ENCODE measurements around the gene GPRIN1.

Gene GPRIN1

DNA sequence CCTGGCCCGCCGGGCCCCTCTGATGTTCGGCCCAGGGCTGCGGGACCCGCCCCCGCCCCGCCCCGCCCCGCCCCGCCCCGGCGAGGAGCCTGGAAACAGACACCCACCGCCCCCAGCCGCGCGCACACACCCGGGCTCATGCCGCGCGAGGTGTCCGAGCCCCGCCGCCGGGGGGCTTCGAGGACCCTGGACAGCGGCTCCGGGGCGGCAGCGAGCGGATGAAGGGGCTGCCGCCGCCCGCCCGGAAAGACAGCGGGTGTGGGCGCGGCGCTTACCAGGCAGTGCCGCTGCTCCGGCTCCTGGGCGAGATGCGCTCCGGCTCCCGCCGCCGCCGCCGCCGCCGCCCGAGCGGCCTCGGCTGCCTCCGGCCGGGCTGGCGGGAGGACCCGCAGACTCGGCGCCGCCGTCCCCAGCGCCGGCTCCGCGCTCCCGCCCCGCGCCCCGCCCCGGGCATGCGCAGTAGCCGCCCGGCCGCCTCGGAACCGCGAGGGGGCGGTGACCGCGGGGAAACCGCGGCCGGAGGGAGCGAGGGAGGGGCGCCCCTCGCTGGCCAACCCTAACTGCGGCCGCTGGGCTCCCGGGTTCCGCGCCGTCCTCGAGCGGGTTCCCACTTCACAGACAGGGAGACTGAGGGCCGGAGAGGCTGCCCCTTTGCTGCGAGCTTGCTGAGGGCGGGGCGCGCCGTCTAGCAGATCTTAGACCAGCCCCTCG is at the start of gene GPRIN1:
Gene GPRIN1, minus strand, starts transcription at position 433 of the 711 bp plus-strand sequence. CDS start 10,322 bp downstream, outside the sequence.
- DNase-seq: peak; percentile 42

DNA sequence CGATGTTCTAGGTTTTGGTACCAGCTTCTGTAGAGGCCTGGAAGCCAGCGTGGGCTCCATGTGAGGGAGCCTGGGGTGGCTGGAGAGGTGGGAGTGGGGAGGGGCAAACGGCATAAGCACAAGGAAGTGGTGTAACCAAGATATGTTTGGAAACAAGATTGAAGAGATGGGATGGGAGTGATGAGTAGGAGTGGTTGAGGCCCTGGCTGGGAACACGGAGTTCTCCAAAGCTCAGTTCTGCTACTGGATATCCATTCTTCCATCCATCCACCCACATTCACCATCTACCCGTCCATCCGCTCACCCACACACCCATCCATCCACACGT is 49.5 kb upstream of the GPRIN1 start:
- no peak for DNase-seq

DNA sequence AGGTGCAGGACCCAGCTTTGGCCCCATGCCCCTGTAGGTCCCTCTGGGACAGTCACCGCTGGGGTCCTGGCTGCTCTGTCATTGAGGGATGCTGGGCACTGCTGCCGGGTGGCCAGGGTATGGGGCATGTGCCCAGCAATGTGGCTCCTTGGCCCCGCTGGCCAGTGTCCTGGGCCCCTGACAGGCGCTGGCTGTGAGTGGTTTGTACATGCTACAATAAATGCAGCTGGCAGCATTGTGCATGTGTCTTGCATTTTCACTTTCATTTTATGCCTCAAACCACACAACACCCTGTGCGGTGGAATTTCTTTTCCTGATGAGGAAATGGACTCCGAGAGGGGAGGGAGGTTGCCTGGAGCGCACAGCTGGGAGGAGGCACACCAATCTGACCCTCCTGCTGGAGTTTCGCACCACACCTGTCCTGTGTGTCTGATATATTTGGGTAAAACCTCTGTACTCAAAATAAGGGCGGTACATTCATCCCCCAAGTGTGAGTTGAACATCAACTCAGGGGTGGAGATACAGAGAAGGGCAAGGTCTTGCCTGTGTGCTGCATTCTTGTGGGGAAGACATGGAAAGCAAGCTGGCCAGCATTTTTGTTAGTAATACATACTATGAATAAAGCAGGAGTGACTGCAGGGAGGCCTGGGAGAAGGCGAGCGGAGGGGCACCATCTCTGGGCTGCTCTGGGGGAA is 49.0 kb upstream of the GPRIN1 start:
- DNase-seq: no peak

DNA sequence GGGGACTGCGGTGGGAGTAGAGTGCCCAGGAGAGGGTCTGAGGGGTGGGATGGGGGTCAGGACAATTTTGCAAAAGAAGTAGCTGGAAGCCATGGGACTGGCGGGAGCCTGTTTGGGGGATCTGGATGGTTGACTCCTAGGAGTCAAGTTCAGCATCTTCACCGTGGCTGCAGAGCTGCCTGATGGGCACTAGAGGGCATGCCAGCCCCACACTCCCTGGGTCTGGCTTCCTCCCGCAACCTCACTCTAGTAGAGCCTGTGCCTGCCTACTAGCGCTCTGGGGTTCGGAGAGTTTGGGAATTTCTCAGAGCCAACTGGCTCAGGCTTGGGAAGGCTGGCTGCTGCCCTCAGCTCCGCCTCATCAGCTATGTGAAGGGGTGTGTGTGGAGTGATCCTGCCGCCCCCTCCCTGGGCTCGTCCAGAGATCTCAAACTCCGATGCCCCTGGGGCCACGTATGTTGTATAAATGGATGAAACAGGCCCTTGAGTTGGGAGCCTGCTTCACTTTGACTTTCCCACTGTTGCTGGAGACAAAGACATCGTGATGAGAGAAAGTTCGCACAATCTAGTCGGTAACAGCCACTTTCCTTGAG is 48.1 kb upstream of the GPRIN1 start:
- DNase-seq: peak; percentile 44

DNA sequence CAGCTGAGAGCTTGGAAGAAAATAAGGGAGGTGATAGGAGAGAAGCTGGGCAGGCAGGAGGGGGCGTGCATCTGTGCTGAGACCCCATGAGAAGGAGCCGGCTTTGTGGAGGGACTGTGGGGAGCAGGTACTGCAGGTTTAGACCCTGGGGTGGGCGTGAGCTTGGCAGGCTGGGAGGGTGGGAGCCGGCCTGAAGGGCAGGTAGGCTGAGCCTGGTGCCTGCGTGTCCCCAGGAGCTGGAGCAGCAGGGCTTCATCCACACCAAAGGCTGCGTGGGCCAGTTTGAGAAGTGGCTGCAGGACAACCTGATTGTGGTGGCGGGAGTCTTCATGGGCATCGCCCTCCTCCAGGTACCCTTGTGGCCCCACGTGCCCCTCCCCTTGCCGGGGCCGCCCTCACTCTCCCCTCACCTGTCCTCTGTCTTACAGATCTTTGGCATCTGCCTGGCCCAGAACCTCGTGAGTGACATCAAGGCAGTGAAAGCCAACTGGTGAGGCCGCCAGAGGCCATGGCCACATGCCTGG is 46.6 kb upstream of the GPRIN1 start:
- no peak for DNase-seq

DNA sequence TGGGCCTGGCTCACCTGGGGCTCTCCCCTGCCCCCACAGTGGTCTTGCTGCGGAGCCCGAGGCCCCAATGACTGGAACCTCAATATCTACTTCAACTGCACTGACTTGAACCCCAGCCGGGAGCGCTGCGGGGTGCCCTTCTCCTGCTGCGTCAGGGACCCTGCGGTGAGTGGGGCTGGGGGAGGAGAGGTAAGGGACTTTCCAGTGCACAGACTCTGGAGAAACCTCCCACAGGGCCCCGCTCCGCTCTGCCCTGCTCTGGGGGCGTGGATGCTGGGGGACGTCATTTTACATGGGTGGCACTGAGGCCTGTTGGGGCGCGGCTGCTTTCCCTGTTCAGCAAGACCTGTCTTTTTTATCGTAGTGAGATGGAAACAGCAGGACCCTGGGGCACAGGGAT is 44.9 kb upstream of the GPRIN1 start:
- no peak for DNase-seq

DNA sequence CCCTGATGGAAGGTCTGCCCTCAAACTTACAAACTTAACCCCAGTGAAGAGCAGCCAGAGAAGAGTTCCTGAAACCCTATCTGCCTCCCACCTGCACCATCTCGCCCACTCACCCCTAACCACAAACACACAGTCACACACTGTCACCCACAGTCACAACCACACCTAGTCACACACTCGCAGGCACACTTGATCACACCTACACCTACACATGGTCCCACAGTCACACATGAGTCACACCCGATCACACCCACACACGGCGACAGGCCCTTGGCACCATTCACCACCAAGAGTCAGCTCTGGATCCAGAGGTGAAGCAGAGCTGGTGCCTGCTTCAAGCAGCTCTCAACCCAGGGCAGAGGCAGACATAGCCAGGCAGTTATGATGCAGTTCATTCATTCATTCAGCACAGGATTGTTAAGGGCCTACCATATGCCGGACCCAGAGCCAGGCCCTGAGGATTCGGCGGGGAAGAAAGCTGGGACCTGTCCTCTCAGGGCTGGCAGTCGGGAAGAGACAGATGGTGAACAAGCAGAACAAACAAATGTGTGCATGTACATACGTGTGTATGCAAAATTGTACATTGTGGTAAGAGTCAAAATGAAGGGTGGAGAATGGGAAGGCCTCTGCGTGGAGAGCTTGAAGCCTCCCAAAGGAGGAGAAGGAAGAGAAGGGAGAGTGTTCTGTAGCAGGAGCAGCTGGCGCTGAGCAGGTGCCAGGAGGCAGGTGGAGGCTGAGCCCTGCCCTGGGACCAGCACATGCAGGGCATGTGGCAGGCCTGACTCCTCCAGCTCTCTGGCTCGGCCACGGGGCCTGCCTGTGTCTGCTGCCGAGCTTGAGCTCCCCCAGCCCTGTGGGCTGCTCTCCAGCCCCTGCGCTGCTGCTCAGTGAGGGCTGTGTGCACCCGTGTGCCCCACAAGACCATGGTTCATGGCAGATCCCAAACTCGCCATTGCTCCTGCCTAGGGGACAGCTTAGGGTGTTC is 43.7 kb upstream of the GPRIN1 start:
- no peak for DNase-seq

DNA sequence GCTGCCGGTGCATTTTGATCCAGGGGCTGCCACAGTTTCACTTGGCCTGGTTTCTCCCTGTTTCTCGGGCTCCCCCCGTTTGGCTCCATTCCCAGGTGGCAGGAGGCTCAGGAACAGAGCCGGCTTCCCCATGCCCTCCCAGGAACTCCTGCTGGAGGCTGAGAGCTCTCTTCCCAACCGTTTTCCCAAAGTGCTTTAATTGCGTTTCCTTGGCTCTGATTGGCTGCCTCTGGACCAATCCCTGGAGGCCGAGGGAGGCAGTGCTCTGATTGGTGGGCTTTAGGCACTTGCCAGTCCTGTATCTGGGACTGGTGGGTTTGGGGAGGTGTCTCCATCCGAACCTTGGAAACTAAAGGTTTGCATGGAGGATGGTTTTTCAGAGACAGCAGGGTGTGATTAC is 42.2 kb upstream of the GPRIN1 start:
- no peak for DNase-seq

DNA sequence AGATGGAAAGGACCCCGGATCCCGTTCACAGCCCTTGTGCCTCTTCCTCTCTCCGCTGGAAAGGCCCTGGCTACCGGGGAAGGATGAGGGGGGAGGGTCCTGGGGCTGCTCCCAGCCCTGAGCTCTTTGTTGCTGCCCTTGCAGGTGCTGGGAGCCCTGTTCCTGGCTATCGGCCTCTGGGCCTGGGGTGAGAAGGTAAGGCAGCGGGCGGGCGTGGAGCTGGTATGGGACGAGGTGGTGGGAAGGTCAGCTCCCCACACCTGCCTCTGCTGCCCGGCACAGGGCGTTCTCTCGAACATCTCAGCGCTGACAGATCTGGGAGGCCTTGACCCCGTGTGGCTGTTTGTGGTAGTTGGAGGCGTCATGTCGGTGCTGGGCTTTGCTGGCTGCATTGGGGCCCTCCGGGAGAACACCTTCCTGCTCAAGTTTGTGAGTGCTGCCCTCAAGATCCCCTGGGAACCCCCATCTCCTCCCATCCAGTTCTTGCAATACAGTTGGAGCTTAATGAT is 41.6 kb upstream of the GPRIN1 start:
- DNase-seq: no peak

DNA sequence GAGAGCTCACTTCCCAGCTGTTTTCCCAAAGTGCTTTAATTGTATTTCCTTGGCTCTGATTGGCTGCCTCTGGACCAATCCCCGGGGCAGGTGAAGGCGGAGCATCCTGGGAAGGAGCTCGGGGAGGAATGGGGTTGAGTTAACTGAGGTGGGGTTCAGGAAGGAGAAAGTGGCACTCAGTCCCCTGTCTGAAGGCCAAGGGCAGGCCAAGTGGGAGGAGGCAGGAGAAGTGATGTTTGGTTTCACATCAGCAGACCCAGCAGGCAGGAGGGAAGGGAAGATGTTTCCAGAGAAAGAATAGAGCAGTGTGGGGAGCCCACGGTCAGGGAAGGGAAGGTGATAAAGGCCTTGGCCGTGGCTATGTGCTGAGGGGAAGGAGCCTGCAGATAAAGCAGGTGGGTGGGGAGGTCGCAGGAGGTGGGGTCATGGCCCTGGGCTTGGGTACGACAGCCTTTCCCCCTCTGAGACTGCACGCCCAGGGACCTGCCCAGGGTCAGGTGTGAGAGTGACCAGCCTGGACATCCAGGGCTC is 40.5 kb upstream of the GPRIN1 start:
- DNase-seq: no peak

DNA sequence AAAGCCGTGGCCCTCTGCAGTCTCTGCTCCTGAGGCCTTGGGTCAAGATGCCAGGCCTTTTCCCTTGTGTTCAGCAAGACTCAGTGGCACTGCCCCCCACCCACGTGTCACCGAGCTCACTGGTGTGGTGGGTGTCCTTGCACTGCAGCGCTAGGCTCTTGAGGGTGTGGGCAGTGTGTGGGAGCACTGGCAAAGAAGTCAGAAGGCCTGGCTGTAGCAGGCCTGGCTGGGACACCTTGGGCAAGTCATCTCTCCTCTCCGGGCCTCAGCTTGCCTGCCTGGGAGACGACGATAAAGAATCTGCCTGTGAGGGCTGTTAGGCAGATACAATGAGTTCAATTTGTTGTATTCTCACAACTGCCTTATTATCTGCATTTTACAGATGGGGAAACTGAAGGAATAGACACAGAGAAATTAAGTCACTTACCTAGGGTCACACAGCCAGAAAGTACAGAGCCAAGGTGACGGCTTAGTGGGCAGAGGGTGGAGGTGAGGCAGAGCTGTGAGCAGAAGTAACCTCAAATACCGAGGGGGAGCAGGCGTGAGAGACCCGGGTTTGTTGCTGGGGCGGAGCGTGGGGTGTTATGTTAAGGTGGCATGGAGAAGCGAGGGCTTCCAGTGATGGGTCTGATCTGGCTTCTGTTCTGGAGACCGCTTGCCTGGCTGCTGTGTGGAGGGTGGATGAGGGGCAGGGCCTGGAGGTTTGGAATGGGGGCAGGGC is 38.7 kb upstream of the GPRIN1 start:
- DNase-seq: no peak

DNA sequence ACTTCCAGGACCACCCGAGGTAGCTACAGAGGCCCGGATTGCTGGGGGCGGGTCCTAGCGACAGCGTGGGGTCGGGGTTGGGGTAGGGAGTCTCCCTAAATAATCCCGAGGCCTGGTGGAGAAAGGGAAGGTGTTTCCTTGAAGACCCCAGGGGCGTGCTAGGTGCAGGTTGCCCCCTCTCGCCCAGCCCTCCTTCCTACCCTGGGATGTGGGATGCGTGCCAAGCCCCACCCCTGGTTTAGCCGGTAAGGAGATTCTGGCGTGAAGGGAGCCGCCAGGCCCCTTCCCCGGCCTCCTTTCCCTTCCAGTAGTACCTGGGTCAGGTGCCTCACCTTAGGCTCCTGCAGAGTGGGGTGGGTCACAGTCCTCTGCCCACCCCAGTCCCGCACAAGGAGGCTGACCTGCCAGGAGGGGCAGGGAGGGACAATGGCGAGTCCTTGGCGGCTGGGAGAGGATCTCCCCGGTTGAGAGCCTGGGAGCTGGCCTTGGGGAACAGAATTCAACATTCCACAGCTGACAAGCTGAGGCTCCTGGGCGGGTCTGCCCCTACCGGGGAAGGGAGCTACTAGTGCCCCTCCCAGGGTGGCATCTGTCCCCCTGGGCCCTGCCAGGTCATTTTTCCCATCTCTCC is 38.0 kb upstream of the GPRIN1 start:
- no peak for DNase-seq

DNA sequence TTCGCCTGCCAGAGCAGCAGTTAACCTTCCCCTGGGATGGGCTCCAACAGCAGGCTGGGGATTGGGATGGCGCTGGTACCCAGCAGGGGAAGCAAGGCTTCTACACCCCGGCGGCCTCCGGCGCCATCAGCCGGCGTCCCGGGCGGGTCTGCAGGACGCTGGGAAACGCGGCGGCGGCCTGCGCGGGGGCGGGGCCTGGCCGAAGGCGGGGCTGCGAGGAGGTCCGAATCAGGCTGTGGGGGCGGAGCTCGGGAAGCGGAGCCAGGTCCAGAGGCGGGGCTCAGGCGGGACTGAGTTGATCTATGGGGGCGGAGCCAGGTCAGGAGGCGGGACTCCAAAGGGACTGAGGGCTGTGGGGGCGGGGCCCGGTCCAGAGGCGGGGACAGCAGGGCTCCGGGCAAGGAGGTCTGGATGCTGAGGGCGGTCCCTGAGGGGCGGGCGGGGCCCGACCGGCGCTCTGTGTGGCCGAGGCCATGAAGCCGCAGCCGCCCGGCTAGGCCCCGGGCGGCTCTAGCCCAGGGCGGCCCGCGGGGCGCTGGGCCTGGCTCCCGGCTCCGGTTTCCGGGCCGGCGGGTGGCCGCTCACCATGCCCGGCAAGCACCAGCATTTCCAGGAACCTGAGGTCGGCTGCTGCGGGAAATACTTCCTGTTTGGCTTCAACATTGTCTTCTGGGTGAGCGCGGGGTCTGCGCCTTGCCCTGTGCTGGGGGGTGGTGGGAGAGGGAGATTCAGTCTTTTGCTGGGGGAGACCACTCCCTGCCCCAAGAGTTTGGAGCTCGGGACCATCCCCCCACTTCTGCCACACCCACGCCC is 37.3 kb upstream of the GPRIN1 start, which contains the start of gene TSPAN17:
Gene TSPAN17, plus strand, starts transcription at position 455 of the 813 bp plus-strand sequence. Its CDS starts 132 bp downstream, at position 587.
- DNase-seq: peak; percentile 99

DNA sequence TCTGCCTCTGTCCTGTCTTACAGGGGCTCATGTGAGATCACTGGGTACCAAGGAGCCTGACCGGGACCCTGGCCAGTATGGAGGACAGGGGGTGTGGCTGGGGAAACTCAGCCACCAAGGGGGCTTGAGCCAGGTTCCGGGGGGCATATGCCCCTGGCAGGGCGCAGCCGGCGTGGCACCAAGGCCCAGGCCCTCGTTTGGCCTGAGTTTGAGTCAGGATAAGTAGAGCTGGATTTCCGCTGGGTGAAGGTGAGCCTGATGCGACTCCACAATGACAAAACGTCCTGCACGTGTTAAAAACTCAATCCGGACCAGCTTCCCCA is 36.7 kb upstream of the GPRIN1 start:
- no peak for DNase-seq

DNA sequence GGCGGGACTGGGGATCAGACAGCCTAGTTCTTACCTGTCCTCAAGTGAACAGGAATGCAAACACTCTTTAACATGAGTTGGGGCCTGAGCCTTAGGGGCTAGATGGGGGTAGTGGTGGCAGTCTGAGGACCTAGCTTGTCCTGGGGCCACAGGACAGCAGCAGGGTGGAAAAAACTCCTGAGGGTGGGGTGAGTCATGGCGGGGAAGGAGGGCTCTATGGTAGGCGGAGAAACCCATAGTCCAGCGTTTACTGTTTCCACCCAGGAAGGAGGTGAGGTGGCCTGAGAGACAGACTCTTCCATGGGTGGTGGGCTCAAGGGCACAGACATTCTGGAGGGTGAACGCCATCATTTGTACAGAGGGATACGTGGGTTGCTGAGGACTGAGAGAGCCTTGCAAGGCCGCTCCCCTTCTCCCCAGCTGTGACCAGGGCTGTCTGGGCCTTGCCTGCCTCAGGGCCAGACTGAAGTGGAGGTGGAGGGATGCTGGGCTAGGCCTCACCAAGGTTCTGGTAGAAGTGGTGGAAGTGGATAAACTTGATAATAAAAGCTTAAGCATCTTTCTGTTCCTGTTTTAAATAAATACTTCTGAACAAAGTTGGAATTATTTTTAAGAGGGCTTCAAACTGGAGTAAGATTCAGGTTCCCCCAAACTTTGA is 36.2 kb upstream of the GPRIN1 start:
- DNase-seq: no peak

DNA sequence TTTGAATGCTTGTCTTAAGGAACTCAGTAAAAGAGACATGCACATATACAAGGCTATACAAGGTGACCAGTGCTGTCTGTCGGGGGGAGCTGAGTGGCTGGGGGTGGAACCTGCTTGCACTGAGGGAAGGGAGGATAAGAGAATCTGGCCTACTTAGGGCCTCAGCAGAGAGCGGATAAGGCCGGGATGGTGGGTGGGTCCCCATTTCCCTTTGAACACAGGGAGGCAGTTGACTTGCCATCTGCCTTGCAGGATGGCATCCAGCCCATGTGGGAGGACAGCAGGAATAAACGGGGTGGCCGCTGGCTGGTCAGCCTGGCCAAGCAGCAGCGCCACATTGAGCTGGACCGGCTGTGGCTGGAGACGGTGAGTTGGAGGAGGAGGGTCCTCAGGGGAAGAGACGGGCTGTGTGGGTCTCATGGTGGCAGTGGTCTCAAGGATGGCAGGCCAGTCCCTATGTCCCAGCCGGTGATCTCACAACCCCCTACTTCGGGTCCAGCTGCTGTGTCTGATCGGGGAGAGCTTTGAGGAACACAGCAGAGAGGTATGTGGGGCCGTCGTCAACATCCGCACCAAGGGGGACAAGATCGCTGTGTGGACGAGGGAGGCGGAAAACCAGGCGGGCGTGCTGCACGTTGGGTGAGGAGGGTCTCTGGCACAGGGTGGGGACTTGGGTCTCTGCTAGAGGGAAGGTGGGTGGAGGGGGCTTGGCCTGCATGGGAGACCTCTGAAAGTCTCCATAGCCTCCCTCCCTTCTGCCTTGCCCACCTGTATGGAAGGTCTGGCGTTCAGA is 35.1 kb upstream of the GPRIN1 start:
- no peak for DNase-seq

DNA sequence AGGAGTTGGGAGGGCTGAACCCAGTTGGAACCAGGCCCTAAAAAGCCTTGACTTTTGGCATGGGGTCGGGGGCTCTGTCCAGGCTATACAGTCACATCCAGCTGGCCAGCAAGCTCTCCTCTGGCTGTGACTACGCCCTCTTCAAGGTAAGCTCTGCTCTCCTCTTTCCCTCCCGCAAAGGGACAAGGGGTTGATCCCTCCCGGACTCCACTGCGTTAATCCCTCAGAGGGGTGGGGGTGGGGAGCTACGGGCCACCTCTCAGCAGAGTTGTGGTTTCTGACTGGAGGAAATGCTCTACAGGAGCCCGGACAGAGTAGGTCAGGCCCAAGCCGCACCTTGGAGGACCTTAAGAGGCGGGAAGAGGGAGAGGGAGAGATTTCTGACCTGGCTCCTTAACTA is 34.3 kb upstream of the GPRIN1 start:
- no peak for DNase-seq

DNA sequence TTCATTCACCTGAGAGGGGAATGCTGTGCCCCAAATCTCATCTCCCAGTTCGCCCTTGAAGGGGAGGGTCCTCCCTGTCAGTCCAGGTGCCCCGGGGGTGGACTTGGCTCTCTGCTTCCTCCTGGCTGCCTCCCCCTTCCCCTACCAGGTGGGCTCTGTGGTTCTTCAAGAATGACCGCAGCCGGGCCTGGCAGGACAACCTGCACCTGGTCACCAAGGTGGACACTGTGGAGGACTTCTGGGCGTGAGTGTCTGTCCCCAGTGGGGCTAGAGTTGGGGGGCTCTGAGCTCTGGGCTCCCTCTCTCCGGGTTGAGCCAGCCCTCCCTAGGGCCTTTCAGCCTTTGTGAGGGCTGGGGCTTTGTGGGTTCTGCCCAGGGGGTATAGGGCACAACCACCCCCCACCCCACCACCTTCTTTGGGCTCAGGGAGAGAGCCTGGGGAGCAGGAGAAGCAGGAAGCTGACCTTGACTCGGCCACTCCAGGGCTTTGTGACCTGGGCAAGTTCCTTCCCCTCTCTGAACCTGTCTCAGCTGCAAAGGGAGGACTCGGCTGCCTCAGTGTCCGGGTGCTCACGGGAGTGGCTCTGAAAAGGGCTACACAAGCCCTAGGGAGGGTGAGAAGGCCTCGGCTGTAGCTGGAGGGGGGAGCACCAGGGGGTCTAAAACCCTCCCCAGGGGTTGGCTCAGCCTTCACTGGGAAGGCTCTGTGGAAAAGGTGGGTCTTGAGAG is 33.7 kb upstream of the GPRIN1 start:
- DNase-seq: no peak

All from activated effector memory CD4-positive, alpha-beta T cell treated with Interleukin-2 at 50 U/mL for 16 hours (primary cell).